A549 (cell line): ENCODE measurements around the gene PIBF1.

Experiments used
- BHLHE40 ChIP-seq: IDR thresholded peaks from 2 replicates; pipeline ENCODE4 v1.6.1; 2012; ENCODE audit warnings: low read depth, low read length, inconsistent platforms
- CHD2 ChIP-seq: fragments of 150-350 bp; IDR thresholded peaks from 2 replicates; pipeline ENCODE4 v1.6.1; 2014; ENCODE audit warnings: low read length; ENCODE audit not compliant: partially characterized antibody
- MYC ChIP-seq: IDR thresholded peaks from 2 replicates; pipeline ENCODE4 v1.6.1; 2012; ENCODE audit warnings: mild to moderate bottlenecking, inconsistent platforms, low read length, improper control_type of control experiment, borderline replicate concordance
- NFE2L2 ChIP-seq: fragments of 150-350 bp; conservative IDR thresholded peaks from 2 replicates; pipeline ENCODE4 v1.6.1; 2014; ENCODE audit warnings: low read length
- POLR2AphosphoS2 ChIP-seq: conservative IDR thresholded peaks from 2 replicates; pipeline ENCODE4 v1.6.1; 2012; ENCODE audit warnings: low read length, improper control_type of control experiment, inconsistent platforms
- RCOR1 ChIP-seq: fragments of 150-350 bp; IDR thresholded peaks from 2 replicates; pipeline ENCODE4 v1.6.1; 2014; ENCODE audit warnings: antibody characterized with exemption, low read length, low read depth
- RFX5 ChIP-seq: fragments of 450-650 bp; IDR thresholded peaks from 2 replicates; pipeline ENCODE4 v1.7.1; 2014; ENCODE audit warnings: antibody characterized with exemption, mild to moderate bottlenecking, moderate library complexity
- ZFP36 ChIP-seq: fragments of 450-650 bp; IDR thresholded peaks from 2 replicates; pipeline ENCODE4 v1.6.1; 2014; ENCODE audit warnings: borderline replicate concordance; ENCODE audit not compliant: partially characterized antibody
- ZNF302 ChIP-seq: fragments of 250-450 bp; sonication (Bioruptor Pico); IDR thresholded peaks from 2 replicates; pipeline ENCODE4 v1.9.0; 2021; ENCODE audit warnings: inconsistent platforms, mild to moderate bottlenecking, moderate library complexity
- TF ChIP-seq, protein P1 (sequence below): fragments of >200 bp; sonication (Bioruptor Twin); formaldehyde crosslinking; IDR thresholded peaks from 3 replicates; pipeline ENCODE4 v1.5.1; 2016
- TF ChIP-seq, protein P2 (sequence below): fragments of 200-600 bp; sonication (generic); IDR thresholded peaks from 2 replicates; pipeline ENCODE4 v1.6.1; 2016; ENCODE audit warnings: antibody characterized with exemption, mild to moderate bottlenecking, moderate library complexity
- TF ChIP-seq, protein P3 (sequence below): IDR thresholded peaks from 2 replicates; pipeline ENCODE4 v1.6.1; 2012
- TF ChIP-seq, protein P4 (sequence below): fragments of 150-350 bp; IDR thresholded peaks from 2 replicates; pipeline ENCODE4 v1.6.1; 2014; ENCODE audit warnings: low read depth, mild to moderate bottlenecking, low read length

DNA sequence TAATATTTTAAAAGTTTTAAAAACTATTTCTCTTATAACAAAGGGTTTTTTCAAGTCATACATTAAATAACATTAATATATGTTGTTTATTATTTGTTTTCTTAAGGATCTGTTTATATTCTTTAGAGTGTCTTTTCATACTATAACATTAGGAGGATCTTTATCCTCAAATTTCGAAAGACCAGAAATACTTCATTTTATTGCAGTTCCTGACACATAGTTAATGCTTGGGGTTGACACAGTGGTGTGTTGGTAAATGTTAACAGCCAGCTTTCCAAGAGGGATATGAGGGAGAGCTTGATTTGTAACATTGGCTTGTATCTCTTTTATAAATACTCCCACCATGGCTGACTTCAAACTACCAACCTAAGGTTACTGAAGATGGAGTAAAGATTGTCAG lies 150.3 kb downstream of the PIBF1 start:
- TF ChIP-seq NFE2L2 (no peak), ZFP36 (no peak), RCOR1 (no peak), RFX5 (no peak), BHLHE40 (no peak), ZNF302 (CRISPR knock-in tag) (no peak), MYC (no peak), CHD2 (no peak), POLR2AphosphoS2 (no peak)
- TF ChIP-seq, protein P1, sequence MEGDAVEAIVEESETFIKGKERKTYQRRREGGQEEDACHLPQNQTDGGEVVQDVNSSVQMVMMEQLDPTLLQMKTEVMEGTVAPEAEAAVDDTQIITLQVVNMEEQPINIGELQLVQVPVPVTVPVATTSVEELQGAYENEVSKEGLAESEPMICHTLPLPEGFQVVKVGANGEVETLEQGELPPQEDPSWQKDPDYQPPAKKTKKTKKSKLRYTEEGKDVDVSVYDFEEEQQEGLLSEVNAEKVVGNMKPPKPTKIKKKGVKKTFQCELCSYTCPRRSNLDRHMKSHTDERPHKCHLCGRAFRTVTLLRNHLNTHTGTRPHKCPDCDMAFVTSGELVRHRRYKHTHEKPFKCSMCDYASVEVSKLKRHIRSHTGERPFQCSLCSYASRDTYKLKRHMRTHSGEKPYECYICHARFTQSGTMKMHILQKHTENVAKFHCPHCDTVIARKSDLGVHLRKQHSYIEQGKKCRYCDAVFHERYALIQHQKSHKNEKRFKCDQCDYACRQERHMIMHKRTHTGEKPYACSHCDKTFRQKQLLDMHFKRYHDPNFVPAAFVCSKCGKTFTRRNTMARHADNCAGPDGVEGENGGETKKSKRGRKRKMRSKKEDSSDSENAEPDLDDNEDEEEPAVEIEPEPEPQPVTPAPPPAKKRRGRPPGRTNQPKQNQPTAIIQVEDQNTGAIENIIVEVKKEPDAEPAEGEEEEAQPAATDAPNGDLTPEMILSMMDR: no peak
- TF ChIP-seq, protein P2, sequence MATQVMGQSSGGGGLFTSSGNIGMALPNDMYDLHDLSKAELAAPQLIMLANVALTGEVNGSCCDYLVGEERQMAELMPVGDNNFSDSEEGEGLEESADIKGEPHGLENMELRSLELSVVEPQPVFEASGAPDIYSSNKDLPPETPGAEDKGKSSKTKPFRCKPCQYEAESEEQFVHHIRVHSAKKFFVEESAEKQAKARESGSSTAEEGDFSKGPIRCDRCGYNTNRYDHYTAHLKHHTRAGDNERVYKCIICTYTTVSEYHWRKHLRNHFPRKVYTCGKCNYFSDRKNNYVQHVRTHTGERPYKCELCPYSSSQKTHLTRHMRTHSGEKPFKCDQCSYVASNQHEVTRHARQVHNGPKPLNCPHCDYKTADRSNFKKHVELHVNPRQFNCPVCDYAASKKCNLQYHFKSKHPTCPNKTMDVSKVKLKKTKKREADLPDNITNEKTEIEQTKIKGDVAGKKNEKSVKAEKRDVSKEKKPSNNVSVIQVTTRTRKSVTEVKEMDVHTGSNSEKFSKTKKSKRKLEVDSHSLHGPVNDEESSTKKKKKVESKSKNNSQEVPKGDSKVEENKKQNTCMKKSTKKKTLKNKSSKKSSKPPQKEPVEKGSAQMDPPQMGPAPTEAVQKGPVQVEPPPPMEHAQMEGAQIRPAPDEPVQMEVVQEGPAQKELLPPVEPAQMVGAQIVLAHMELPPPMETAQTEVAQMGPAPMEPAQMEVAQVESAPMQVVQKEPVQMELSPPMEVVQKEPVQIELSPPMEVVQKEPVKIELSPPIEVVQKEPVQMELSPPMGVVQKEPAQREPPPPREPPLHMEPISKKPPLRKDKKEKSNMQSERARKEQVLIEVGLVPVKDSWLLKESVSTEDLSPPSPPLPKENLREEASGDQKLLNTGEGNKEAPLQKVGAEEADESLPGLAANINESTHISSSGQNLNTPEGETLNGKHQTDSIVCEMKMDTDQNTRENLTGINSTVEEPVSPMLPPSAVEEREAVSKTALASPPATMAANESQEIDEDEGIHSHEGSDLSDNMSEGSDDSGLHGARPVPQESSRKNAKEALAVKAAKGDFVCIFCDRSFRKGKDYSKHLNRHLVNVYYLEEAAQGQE: no peak
- TF ChIP-seq, protein P3, sequence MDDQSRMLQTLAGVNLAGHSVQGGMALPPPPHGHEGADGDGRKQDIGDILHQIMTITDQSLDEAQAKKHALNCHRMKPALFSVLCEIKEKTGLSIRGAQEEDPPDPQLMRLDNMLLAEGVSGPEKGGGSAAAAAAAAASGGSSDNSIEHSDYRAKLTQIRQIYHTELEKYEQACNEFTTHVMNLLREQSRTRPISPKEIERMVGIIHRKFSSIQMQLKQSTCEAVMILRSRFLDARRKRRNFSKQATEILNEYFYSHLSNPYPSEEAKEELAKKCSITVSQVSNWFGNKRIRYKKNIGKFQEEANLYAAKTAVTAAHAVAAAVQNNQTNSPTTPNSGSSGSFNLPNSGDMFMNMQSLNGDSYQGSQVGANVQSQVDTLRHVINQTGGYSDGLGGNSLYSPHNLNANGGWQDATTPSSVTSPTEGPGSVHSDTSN: no peak
- TF ChIP-seq, protein P4, sequence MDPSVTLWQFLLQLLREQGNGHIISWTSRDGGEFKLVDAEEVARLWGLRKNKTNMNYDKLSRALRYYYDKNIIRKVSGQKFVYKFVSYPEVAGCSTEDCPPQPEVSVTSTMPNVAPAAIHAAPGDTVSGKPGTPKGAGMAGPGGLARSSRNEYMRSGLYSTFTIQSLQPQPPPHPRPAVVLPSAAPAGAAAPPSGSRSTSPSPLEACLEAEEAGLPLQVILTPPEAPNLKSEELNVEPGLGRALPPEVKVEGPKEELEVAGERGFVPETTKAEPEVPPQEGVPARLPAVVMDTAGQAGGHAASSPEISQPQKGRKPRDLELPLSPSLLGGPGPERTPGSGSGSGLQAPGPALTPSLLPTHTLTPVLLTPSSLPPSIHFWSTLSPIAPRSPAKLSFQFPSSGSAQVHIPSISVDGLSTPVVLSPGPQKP: no peak
